ENCODE results near the gene ALDH7A1.

ALDH7A1 gene

GRCh38 chr5:126494393-126494792, 100.6 kb downstream of the ALDH7A1 start:
- Histone ChIP-seq H2AFZ (no peak overlapping the region), H3K4me3 (ENCODE audit: low read depth, low read length) (no peak overlapping the region), H3K36me3 (ENCODE audit: control insufficient read depth, insufficient read depth, low read length) (no peaks in the 10 kb centered on the region), H3K4me2 (ENCODE audit: low read length) (no peak overlapping the region), H3K79me2 (no peaks in the 10 kb centered on the region), H3K27me3 (ENCODE audit: control insufficient read depth, insufficient read depth, low read length) (no peaks in the 10 kb centered on the region), H3K9ac (no peak overlapping the region), H3K27ac (no peak overlapping the region), H3K9me3 (ENCODE audit: control insufficient read depth, low read length) (no peaks in the 10 kb centered on the region), H3K4me1 (no peaks in the 10 kb centered on the region)
- TF ChIP-seq CTCF (IDR thresholded peaks at IDR 0.05): no peak

- Histone ChIP-seq H3K9me3 (ENCODE audit: control insufficient read depth, low read length) (no peaks in the 10 kb centered on the region), H2AFZ (no peak overlapping the region), H3K36me3 (ENCODE audit: control insufficient read depth, insufficient read depth, low read length) (no peaks in the 10 kb centered on the region), H3K27me3 (ENCODE audit: control insufficient read depth, insufficient read depth, low read length) (no peaks in the 10 kb centered on the region), H3K4me1 (no peaks in the 10 kb centered on the region), H3K79me2 (no peaks in the 10 kb centered on the region), H3K9ac (no peak overlapping the region), H3K27ac (no peak overlapping the region), H3K4me3 (ENCODE audit: low read depth, low read length) (no peak overlapping the region), H3K4me2 (ENCODE audit: low read length) (no peak overlapping the region)
- no peak for TF ChIP-seq CTCF (IDR thresholded peaks at IDR 0.05)
Measured at GRCh38 chr5:126492939-126493338, 102.1 kb downstream of the ALDH7A1 start.

GRCh38 chr5:126490167-126490940, 104.7 kb downstream of the ALDH7A1 start:
- Histone ChIP-seq H3K4me3 (ENCODE audit: low read depth, low read length) (no peak overlapping the region), H3K79me2 (no peaks in the 10 kb centered on the region), H3K9me3 (ENCODE audit: control insufficient read depth, low read length) (no peaks in the 10 kb centered on the region), H3K27me3 (ENCODE audit: control insufficient read depth, insufficient read depth, low read length) (no peaks in the 10 kb centered on the region), H3K4me1 (no peaks in the 10 kb centered on the region), H3K4me2 (ENCODE audit: low read length) (no peak overlapping the region), H2AFZ (no peak overlapping the region), H3K36me3 (ENCODE audit: control insufficient read depth, insufficient read depth, low read length) (no peaks in the 10 kb centered on the region), H3K9ac (no peak overlapping the region), H3K27ac (no peak overlapping the region)
- TF ChIP-seq CTCF (IDR thresholded peaks at IDR 0.05): no peak

GRCh38 chr5:126488443-126489065, 106.5 kb downstream of the ALDH7A1 start:
- H3K9ac ChIP-seq: no peak overlapping the region

More at GRCh38 chr5:126488443-126489065, 106.5 kb downstream of the ALDH7A1 start:
- Histone ChIP-seq H3K27me3 (ENCODE audit: control insufficient read depth, insufficient read depth, low read length) (no peaks in the 10 kb centered on the region), H3K27ac (no peak overlapping the region), H2AFZ (no peak overlapping the region), H3K4me1 (no peaks in the 10 kb centered on the region), H3K36me3 (ENCODE audit: control insufficient read depth, insufficient read depth, low read length) (no peaks in the 10 kb centered on the region), H3K9me3 (ENCODE audit: control insufficient read depth, low read length) (no peaks in the 10 kb centered on the region), H3K4me2 (ENCODE audit: low read length) (no peak overlapping the region), H3K4me3 (ENCODE audit: low read depth, low read length) (no peak overlapping the region), H3K79me2 (no peaks in the 10 kb centered on the region)
- no peak for TF ChIP-seq CTCF (IDR thresholded peaks at IDR 0.05)

Data from parathyroid adenoma (tissue), 2 donors.